Hepatocyte (in vitro differentiated cells): Measurements from ENCODE around the gene DNAJB11. TPM values are rescaled to one million over a fixed set of nuclear protein-coding genes. Genes with fewer than 3 reads are reported as not detected.

Source experiments
- DNase-seq: peaks from one replicate; pipeline ENCODE4 v3.0.0-alpha.2; 2016; ENCODE audit warnings: low spot score
- H2AFZ ChIP-seq: fragments of 200-600 bp; sonication (generic); 2 replicates; pipeline ENCODE4 v1.6.0; 2016; ENCODE audit warnings: antibody characterized with exemption, mild to moderate bottlenecking
- H3K27ac ChIP-seq: fragments of 200-600 bp; sonication (generic); 2 replicates; pipeline ENCODE4 v1.5.1; 2016; ENCODE audit warnings: mild to moderate bottlenecking
- H3K27me3 ChIP-seq: fragments of 200-600 bp; sonication (generic); 2 replicates; pipeline ENCODE4 v1.6.1; 2016
- H3K36me3 ChIP-seq: fragments of 200-600 bp; sonication (generic); replicated peaks from 2 replicates; pipeline ENCODE4 v1.5.1; 2016; ENCODE audit warnings: low read depth; ENCODE audit not compliant: insufficient read depth
- H3K4me1 ChIP-seq: fragments of 200-600 bp; sonication (generic); 2 replicates; pipeline ENCODE4 v1.5.1; 2016; ENCODE audit warnings: mild to moderate bottlenecking, moderate library complexity; ENCODE audit not compliant: insufficient read depth
- H3K4me2 ChIP-seq: fragments of 200-600 bp; sonication (generic); 2 replicates; pipeline ENCODE4 v1.6.0; 2016
- H3K4me3 ChIP-seq: fragments of 200-600 bp; sonication (generic); 2 replicates; pipeline ENCODE4 v1.5.1; 2016; ENCODE audit warnings: mild to moderate bottlenecking
- H3K79me2 ChIP-seq: fragments of 200-600 bp; sonication (generic); 2 replicates; pipeline ENCODE4 v1.6.0; 2017; ENCODE audit warnings: mild to moderate bottlenecking
- H3K9me2 ChIP-seq: fragments of 200-600 bp; sonication (generic); replicated peaks from 2 replicates; pipeline ENCODE4 v1.6.0; 2017; ENCODE audit warnings: mild to moderate bottlenecking; ENCODE audit not compliant: insufficient read depth
- H3K9me3 ChIP-seq: fragments of 200-600 bp; sonication (generic); 2 replicates; pipeline ENCODE4 v1.5.1; 2016; ENCODE audit warnings: low read depth, mild to moderate bottlenecking
- H4K20me1 ChIP-seq: fragments of 200-600 bp; sonication (generic); 2 replicates; pipeline ENCODE4 v1.6.0; 2016; ENCODE audit warnings: mild to moderate bottlenecking; ENCODE audit not compliant: insufficient read depth, poor library complexity, severe bottlenecking
- EZH2 ChIP-seq: fragments of 200-600 bp; sonication (generic); IDR thresholded peaks from 2 replicates; pipeline ENCODE4 v1.6.1; 2016; ENCODE audit warnings: antibody characterized with exemption, mild to moderate bottlenecking, borderline replicate concordance
- EZH2phosphoT487 ChIP-seq: fragments of 200-600 bp; sonication (generic); IDR thresholded peaks from one replicate; pipeline ENCODE4 v1.6.1; 2018; ENCODE audit warnings: antibody characterized with exemption, mild to moderate bottlenecking, low read depth, moderate library complexity; ENCODE audit not compliant: unreplicated experiment, severe bottlenecking
- WGBS: methylation state at CpG from one replicate; pipeline ENCODE4 v1.1.6; 2016; ENCODE audit warnings: low lambda C conversion rate; ENCODE audit errors: missing lambda C conversion rate; 5-methylcytosine and 5-hydroxymethylcytosine counted together
- polyA plus RNA-seq: library from polyadenylated mRNA; unstranded; fragments of >200 nt; fragmentation: Nextera tagmentation; extraction: Ambion mirVana; gene quantifications from 2 replicates; pipeline ENCODE4 v1.2.1, GENCODE V29; 2016
- total RNA-seq: library from RNA; depleted of rRNA; stranded (reverse); fragments of >200 nt; gene quantifications from 2 replicates; pipeline ENCODE4 v1.2.3, GENCODE V29; 2014
- TF ChIP-seq, protein P1 (sequence below): fragments of 200-600 bp; sonication (generic); IDR thresholded peaks from 2 replicates; pipeline ENCODE4 v1.5.1; 2016; ENCODE audit warnings: antibody characterized with exemption, mild to moderate bottlenecking; ENCODE audit not compliant: poor library complexity

DNAJB11 gene
- total and polyA plus RNA-seq, 2 experiments from 2014 or later = 103 to 148 TPM

DNA sequence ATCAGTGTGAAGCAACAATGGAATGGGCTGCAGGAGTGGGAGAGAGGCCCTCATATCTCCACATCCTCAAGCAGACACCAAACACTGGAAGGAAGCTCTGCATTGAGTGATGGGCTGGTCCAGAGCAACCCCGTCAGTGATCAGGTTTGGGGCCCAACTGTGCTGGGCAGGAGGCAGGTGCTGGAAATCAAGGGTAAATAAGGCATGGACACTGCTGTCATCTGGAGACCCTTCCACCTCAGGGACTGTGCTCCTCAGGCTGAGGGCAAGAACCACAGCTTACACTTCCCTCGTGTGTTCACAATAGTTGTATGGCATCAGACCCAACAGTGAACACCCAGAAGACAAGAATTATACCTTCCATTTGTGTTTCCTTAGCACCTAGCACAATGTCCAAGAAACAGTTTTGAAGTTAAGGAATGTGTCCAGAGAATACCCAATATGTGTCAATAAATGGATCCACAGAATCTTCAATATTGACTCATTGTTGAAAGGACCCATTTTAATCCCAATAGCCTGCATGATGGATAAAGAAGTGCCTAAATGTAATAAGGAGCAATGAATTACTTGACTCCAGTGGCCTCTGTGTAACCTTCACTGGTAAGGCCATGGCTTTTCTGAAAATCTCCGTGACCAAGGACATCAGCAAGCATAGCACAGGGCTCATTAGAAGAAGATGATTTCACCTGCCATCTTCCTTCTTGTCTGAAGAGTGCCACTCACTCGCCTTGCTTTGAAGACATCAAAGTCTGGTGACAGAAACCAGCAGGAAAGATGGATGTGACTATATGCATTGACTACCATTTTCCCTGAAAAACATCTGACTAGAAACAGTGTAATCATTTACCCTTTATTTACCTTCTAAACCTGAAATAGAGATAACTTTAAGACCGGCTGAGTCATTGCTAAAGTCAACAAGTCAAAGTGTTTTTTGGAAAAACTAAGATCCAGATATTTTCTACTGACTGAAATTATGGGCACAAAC lies 35.3 kb downstream of the DNAJB11 start:
- no peak overlapping the region for H2AFZ ChIP-seq

DNA sequence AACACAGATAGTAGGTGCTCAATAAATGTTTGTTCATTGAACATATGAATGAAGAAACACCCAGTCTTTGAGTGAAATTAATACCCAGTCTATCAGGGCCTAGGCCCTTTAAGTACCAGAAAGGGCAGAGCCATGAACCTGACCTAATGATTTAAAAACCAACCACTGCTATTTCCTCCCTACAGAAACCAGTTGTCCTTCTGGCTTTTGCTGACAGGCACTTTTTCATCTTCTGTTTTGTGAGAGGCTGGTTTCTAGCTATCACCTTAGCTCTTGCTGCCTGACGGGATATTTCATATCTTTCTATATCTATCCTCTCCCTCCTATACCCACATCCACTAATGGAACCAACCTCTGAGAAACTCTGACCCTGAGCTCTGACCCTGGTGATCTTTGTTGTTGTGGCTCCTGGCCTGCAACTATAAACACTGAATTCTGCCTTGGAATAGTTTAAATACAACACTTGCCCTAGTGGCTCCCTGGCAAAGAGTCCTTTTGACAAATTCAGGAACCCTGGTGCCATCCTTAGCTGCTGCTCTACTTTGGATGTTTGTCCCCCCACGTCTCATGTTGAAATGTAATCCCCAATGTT lies 38.2 kb downstream of the DNAJB11 start:
- H3K4me3 ChIP-seq = no peak overlapping the region
- no peaks in the 10 kb centered on the region for H3K9me3 ChIP-seq
- TF ChIP-seq, protein P1, sequence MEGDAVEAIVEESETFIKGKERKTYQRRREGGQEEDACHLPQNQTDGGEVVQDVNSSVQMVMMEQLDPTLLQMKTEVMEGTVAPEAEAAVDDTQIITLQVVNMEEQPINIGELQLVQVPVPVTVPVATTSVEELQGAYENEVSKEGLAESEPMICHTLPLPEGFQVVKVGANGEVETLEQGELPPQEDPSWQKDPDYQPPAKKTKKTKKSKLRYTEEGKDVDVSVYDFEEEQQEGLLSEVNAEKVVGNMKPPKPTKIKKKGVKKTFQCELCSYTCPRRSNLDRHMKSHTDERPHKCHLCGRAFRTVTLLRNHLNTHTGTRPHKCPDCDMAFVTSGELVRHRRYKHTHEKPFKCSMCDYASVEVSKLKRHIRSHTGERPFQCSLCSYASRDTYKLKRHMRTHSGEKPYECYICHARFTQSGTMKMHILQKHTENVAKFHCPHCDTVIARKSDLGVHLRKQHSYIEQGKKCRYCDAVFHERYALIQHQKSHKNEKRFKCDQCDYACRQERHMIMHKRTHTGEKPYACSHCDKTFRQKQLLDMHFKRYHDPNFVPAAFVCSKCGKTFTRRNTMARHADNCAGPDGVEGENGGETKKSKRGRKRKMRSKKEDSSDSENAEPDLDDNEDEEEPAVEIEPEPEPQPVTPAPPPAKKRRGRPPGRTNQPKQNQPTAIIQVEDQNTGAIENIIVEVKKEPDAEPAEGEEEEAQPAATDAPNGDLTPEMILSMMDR = no peak
- TF ChIP-seq EZH2phosphoT487 = no peak
- TF ChIP-seq EZH2 = no peak
- no peak overlapping the region for H3K27ac ChIP-seq
- DNase-seq = no peak
- H3K9me2 ChIP-seq = no peaks in the 10 kb centered on the region
- no peaks in the 10 kb centered on the region for H3K27me3 ChIP-seq
- no peak overlapping the region for H2AFZ ChIP-seq
- no peak overlapping the region for H3K4me2 ChIP-seq
- peaks cover 9% of the 10 kb centered on the region for H3K4me1 ChIP-seq
- H3K79me2 ChIP-seq = no peaks in the 10 kb centered on the region
- 82% methylated on average over 2 of the region's 2 CpGs for WGBS
- H3K36me3 ChIP-seq = no peaks in the 10 kb centered on the region
- H4K20me1 ChIP-seq = no peaks in the 10 kb centered on the region

More for the DNA sequence above, 35.3 kb downstream of the DNAJB11 start:
- Histone ChIP-seq H3K27ac (peak overlapping the region; percentile 89), H3K4me1 (peaks cover 9% of the 10 kb centered on the region), H3K36me3 (no peaks in the 10 kb centered on the region), H3K79me2 (no peaks in the 10 kb centered on the region), H3K9me3 (no peaks in the 10 kb centered on the region), H3K27me3 (no peaks in the 10 kb centered on the region), H3K4me3 (no peak overlapping the region), H3K4me2 (peak overlapping the region; percentile 34), H3K9me2 (no peaks in the 10 kb centered on the region), H4K20me1 (no peaks in the 10 kb centered on the region)
- no peak for TF ChIP-seq EZH2phosphoT487
- TF ChIP-seq, protein P1 = no peak
- TF ChIP-seq EZH2 = no peak
- WGBS = 62% methylated on average over 5 of the region's 5 CpGs
- peak; percentile 43 for DNase-seq

DNA sequence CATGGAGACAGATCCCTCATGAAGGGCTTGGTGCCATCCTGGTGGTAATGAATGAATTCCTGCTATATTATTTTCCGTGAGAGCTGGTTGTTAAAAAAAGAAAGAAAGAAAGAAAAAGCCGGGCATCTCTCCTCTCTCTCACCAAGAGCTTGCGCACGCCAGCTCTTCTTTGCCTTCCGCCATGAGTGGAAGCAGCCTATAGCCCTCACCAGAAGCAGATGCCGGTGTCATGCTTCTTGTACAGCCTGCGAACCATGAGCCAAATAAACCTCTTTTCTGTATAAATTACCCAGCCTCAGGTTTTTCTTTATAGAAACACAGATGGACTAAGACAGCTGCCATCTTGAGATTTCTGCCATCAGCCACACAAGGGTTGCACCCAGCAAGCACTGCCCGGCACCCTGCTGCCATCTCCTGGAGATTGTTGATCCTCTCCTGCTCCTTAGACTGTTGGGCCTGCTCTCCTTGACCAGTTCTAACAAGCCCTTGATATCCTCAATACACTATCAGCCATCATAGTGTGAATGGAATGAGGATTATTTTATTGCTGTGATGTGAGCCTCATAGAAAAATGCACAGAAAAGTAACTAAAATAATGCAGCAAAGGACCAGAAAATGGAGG lies 38.8 kb downstream of the DNAJB11 start:
- H3K4me1 ChIP-seq = peaks cover 9% of the 10 kb centered on the region
- no peak for DNase-seq
- no peaks in the 10 kb centered on the region for H3K27me3 ChIP-seq
- no peak overlapping the region for H3K27ac ChIP-seq
- no peaks in the 10 kb centered on the region for H4K20me1 ChIP-seq
- no peak overlapping the region for H2AFZ ChIP-seq
- no peaks in the 10 kb centered on the region for H3K9me2 ChIP-seq
- TF ChIP-seq, protein P1 = peak; percentile 27
- TF ChIP-seq EZH2phosphoT487 = no peak
- no peak for TF ChIP-seq EZH2
- no peaks in the 10 kb centered on the region for H3K79me2 ChIP-seq
- 97% methylated on average over 8 of the region's 8 CpGs for WGBS
- no peak overlapping the region for H3K4me3 ChIP-seq
- no peaks in the 10 kb centered on the region for H3K36me3 ChIP-seq
- no peak overlapping the region for H3K4me2 ChIP-seq
- no peaks in the 10 kb centered on the region for H3K9me3 ChIP-seq
